Prostate gland (tissue), 2 donors: ENCODE measurements around the gene GSK3A.

Source experiments
- POLR2A ChIP-seq: fragments of 450-650 bp; IDR thresholded peaks from one replicate; pipeline ENCODE4 v1.6.1; 2016; ENCODE audit warnings: antibody characterized with exemption, mild to moderate bottlenecking
- POLR2AphosphoS5 ChIP-seq: sonication (generic); formaldehyde crosslinking; IDR thresholded peaks from one replicate; pipeline ENCODE4 v1.6.1; 2017; ENCODE audit warnings: antibody characterized with exemption
- TF ChIP-seq, protein P1 (sequence below), 4 experiments: fragments of 200-600 bp in 2 of 4; fragments of 450-650 bp in 2 of 4; sonication (generic) in 2 of 4; IDR thresholded peaks; 1 replicate in 3 of 4; 2 replicates in 1 of 4; pipeline ENCODE4 v1.5.1; 2016 to 2019; ENCODE audit warnings: antibody characterized with exemption in 4 of 4, mild to moderate bottlenecking in 2 of 4, moderate library complexity in 2 of 4

DNA sequence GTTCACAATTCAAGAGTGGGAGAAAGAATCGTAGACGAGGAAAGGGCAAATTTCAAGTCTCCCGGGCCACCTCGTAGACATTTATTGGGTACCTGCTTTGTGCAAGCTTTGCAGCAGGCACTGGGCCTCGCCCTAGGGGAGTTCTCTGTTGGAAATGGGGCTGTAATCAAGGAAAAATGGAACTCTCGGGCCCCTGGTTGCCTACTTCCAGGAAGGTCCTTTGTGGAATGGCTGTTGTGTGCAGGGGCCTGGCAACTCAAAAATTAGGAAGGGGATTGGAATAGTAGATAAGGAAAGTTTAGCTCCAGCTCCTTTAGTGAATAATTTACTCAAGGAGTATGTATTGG lies 21.7 kb downstream of the GSK3A start:
- TF ChIP-seq, protein P1, sequence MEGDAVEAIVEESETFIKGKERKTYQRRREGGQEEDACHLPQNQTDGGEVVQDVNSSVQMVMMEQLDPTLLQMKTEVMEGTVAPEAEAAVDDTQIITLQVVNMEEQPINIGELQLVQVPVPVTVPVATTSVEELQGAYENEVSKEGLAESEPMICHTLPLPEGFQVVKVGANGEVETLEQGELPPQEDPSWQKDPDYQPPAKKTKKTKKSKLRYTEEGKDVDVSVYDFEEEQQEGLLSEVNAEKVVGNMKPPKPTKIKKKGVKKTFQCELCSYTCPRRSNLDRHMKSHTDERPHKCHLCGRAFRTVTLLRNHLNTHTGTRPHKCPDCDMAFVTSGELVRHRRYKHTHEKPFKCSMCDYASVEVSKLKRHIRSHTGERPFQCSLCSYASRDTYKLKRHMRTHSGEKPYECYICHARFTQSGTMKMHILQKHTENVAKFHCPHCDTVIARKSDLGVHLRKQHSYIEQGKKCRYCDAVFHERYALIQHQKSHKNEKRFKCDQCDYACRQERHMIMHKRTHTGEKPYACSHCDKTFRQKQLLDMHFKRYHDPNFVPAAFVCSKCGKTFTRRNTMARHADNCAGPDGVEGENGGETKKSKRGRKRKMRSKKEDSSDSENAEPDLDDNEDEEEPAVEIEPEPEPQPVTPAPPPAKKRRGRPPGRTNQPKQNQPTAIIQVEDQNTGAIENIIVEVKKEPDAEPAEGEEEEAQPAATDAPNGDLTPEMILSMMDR (IDR thresholded peaks at IDR 0.05), result no peak
- TF ChIP-seq POLR2A, result no peak
- TF ChIP-seq POLR2AphosphoS5, result no peak
